ENCODE results near the gene NOS1. TPM values are rescaled to one million over a fixed set of nuclear protein-coding genes. Genes with fewer than 3 reads are reported as not detected.

NOS1 gene
- polyA plus RNA-seq, 1 donor from 2014 or later: not detected

- Histone ChIP-seq H4K20me1 (ENCODE audit: insufficient read depth) (no peaks in the 10 kb centered on the region), H3K27ac (ENCODE audit: low read length) (no peak overlapping the region), H3K9ac (ENCODE audit: low read length) (no peak overlapping the region), H3K4me2 (ENCODE audit: low read length) (no peak overlapping the region), H3F3A (ENCODE audit: insufficient read depth, low read length, poor library complexity, severe bottlenecking) (no peaks in the 10 kb centered on the region), H3K27me3 (ENCODE audit: insufficient read depth, low read depth, low read length) (no peaks in the 10 kb centered on the region), H3K4me3 (ENCODE audit: low read length) (no peak overlapping the region), H3K79me2 (replicated peaks; ENCODE audit: insufficient read depth, low read length) (no peaks in the 10 kb centered on the region), H2AFZ (ENCODE audit: low read depth, low read length) (no peak overlapping the region), H3K9me2 (ENCODE audit: insufficient read depth, low read length) (no peaks in the 10 kb centered on the region), H3K36me3 (ENCODE audit: insufficient read depth, low read length) (no peaks in the 10 kb centered on the region), H3K9me3 (ENCODE audit: low read length) (no peaks in the 10 kb centered on the region)
- no peak for TF ChIP-seq SMC3 (conservative IDR thresholded peaks at IDR 0.05; ENCODE audit: poor library complexity)
- TF ChIP-seq REST (IDR thresholded peaks at IDR 0.05; ENCODE audit: borderline replicate concordance): no peak
- no peak for TF ChIP-seq TAF1 (IDR thresholded peaks at IDR 0.05; ENCODE audit: low read depth)
- no peak for TF ChIP-seq EZH2 (IDR thresholded peaks at IDR 0.05; ENCODE audit: borderline replicate concordance, insufficient read depth, low read length, poor library complexity, severe bottlenecking)
Measured at GRCh38 chr12:117214797-117215196, 146.6 kb downstream of the NOS1 start.

GRCh38 chr12:117213295-117213808 is 148.1 kb downstream of the NOS1 start:
- no peaks in the 10 kb centered on the region for H3K36me3 ChIP-seq (ENCODE audit: insufficient read depth, low read length)
- no peak overlapping the region for H3K27ac ChIP-seq (ENCODE audit: low read length)
- H3K27me3 ChIP-seq (ENCODE audit: insufficient read depth, low read depth, low read length): no peaks in the 10 kb centered on the region
- no peaks in the 10 kb centered on the region for H4K20me1 ChIP-seq (ENCODE audit: insufficient read depth)
- no peaks in the 10 kb centered on the region for H3K79me2 ChIP-seq (replicated peaks; ENCODE audit: insufficient read depth, low read length)
- H3F3A ChIP-seq (ENCODE audit: insufficient read depth, low read length, poor library complexity, severe bottlenecking): no peaks in the 10 kb centered on the region
- no peaks in the 10 kb centered on the region for H3K9me3 ChIP-seq (ENCODE audit: low read length)
- H3K9ac ChIP-seq (ENCODE audit: low read length): no peak overlapping the region
- TF ChIP-seq SMC3 (conservative IDR thresholded peaks at IDR 0.05; ENCODE audit: poor library complexity) (no peak), RAD21 (conservative IDR thresholded peaks at IDR 0.05) (no peak), CTCF (IDR thresholded peaks at IDR 0.05; ENCODE audit: poor library complexity, severe bottlenecking) (no peak), POLR2AphosphoS5 (IDR thresholded peaks at IDR 0.05) (no peak), REST (IDR thresholded peaks at IDR 0.05; ENCODE audit: borderline replicate concordance) (no peak), EP300 (conservative IDR thresholded peaks at IDR 0.05; ENCODE audit: poor library complexity, severe bottlenecking) (no peak), EZH2 (IDR thresholded peaks at IDR 0.05; ENCODE audit: borderline replicate concordance, insufficient read depth, low read length, poor library complexity, severe bottlenecking) (no peak), MXI1 (conservative IDR thresholded peaks at IDR 0.05; ENCODE audit: poor library complexity, severe bottlenecking) (no peak), TAF1 (IDR thresholded peaks at IDR 0.05; ENCODE audit: low read depth) (no peak)
- no peaks in the 10 kb centered on the region for H3K9me2 ChIP-seq (ENCODE audit: insufficient read depth, low read length)
- no peak overlapping the region for H2AFZ ChIP-seq (ENCODE audit: low read depth, low read length)
- H3K4me3 ChIP-seq (ENCODE audit: low read length): no peak overlapping the region
- no peak overlapping the region for H3K4me2 ChIP-seq (ENCODE audit: low read length)
